Activated naive CD8-positive, alpha-beta T cell treated with anti-CD3 and anti-CD28 coated beads, Interleukin-2, amount 50 U/mL, for 24 hours (primary cell): Measurements from ENCODE around the gene RENBP.

Experiments
- ATAC-seq: fragments of 150-1000 bp; cut with Tn5 transposase; one replicate; pipeline ENCODE4 v1.10.0; 2021
- DNase-seq: peaks from one replicate; pipeline ENCODE4 v3.0.0; 2021
- H3K27ac Mint-ChIP-seq: one replicate; pipeline ENCODE4 v1.8.0; 2021; ENCODE audit warnings: mild to moderate bottlenecking, mixed read lengths
- H3K27me3 Mint-ChIP-seq: one replicate; pipeline ENCODE4 v1.8.0; 2021; ENCODE audit warnings: mixed read lengths
- H3K36me3 Mint-ChIP-seq: one replicate; pipeline ENCODE4 v1.8.0; 2021; ENCODE audit warnings: low read depth, mixed read lengths
- H3K4me1 Mint-ChIP-seq: one replicate; pipeline ENCODE4 v1.8.0; 2021; ENCODE audit warnings: mixed read lengths
- H3K4me3 Mint-ChIP-seq: one replicate; pipeline ENCODE4 v1.8.0; 2021; ENCODE audit warnings: mild to moderate bottlenecking, moderate library complexity, mixed read lengths
- H3K9me3 Mint-ChIP-seq: one replicate; pipeline ENCODE4 v1.8.0; 2021; ENCODE audit warnings: mixed read lengths

The RENBP gene

GRCh38 chrX:153927672-153927921 lies 16.8 kb downstream of the RENBP start:
- Mint-ChIP-seq H3K4me1 (peaks cover 31% of the 10 kb centered on the region), H3K27ac (peak overlapping the region; percentile 93), H3K36me3 (peaks cover 14% of the 10 kb centered on the region), H3K4me3 (peak overlapping the region; percentile 84), H3K9me3 (no peaks in the 10 kb centered on the region), H3K27me3 (no peaks in the 10 kb centered on the region)
- no peak for DNase-seq
- ATAC-seq, result no peak

GRCh38 chrX:153926858-153927671 lies 17.4 kb downstream of the RENBP start:
- H3K36me3 Mint-ChIP-seq, result peaks cover 14% of the 10 kb centered on the region
- peak overlapping the region; percentile 93 for H3K27ac Mint-ChIP-seq
- H3K4me1 Mint-ChIP-seq, result peaks cover 35% of the 10 kb centered on the region
- ATAC-seq (peak; percentile 42), DNase-seq (peak; percentile 72)
- H3K27me3 Mint-ChIP-seq, result no peaks in the 10 kb centered on the region
- H3K9me3 Mint-ChIP-seq, result no peaks in the 10 kb centered on the region
- peak overlapping the region; percentile 84 for H3K4me3 Mint-ChIP-seq

- no peaks in the 10 kb centered on the region for H3K9me3 Mint-ChIP-seq
- DNase-seq, result no peak
- H3K4me1 Mint-ChIP-seq, result peaks cover 34% of the 10 kb centered on the region
- H3K4me3 Mint-ChIP-seq, result peak overlapping the region; percentile 84
- H3K27me3 Mint-ChIP-seq, result no peaks in the 10 kb centered on the region
- no peak for ATAC-seq
- H3K27ac Mint-ChIP-seq, result peak overlapping the region; percentile 93
- peaks cover 14% of the 10 kb centered on the region for H3K36me3 Mint-ChIP-seq
Measured at GRCh38 chrX:153926552-153926857, 17.9 kb downstream of the RENBP start.

GRCh38 chrX:153925739-153926551 lies 18.5 kb downstream of the RENBP start, which contains the start of gene ARHGAP4:
ARHGAP4 (minus strand) TSS chrX:153926264; CDS start chrX:153926202, 62 bp downstream.
- peaks cover 32% of the 10 kb centered on the region for H3K4me1 Mint-ChIP-seq
- no peaks in the 10 kb centered on the region for H3K9me3 Mint-ChIP-seq
- peaks cover 14% of the 10 kb centered on the region for H3K36me3 Mint-ChIP-seq
- H3K27ac Mint-ChIP-seq, result peak within 1 kb of the TSS; percentile 96
- ATAC-seq (peak; percentile 5), DNase-seq (peak; percentile 60)
- peak within 1 kb of the TSS; percentile 90 for H3K4me3 Mint-ChIP-seq
- no peaks in the 10 kb centered on the region for H3K27me3 Mint-ChIP-seq

- H3K36me3 Mint-ChIP-seq, result peaks cover 13% of the 10 kb centered on the region
Measured at GRCh38 chrX:153925387-153925738, 19.1 kb downstream of the RENBP start.

GRCh38 chrX:153924149-153924861 lies 20.1 kb downstream of the RENBP start:
- H3K4me3 Mint-ChIP-seq, result peak overlapping the region; percentile 90
- ATAC-seq (no peak), DNase-seq (no peak)
- no peaks in the 10 kb centered on the region for H3K9me3 Mint-ChIP-seq
- H3K36me3 Mint-ChIP-seq, result peaks cover 17% of the 10 kb centered on the region
- H3K27me3 Mint-ChIP-seq, result no peaks in the 10 kb centered on the region
- H3K4me1 Mint-ChIP-seq, result peaks cover 30% of the 10 kb centered on the region
- peak overlapping the region; percentile 96 for H3K27ac Mint-ChIP-seq

More at GRCh38 chrX:153925387-153925738, 19.1 kb downstream of the RENBP start:
- DNase-seq (no peak), ATAC-seq (no peak)
- Mint-ChIP-seq H3K4me1 (peaks cover 29% of the 10 kb centered on the region), H3K27me3 (no peaks in the 10 kb centered on the region), H3K27ac (peak overlapping the region; percentile 96), H3K4me3 (peak overlapping the region; percentile 90), H3K9me3 (no peaks in the 10 kb centered on the region)

GRCh38 chrX:153922932-153923857 lies 21.2 kb downstream of the RENBP start:
- Mint-ChIP-seq H3K4me3 (peak overlapping the region; percentile 90), H3K36me3 (peaks cover 12% of the 10 kb centered on the region), H3K27ac (peak overlapping the region; percentile 96), H3K9me3 (no peaks in the 10 kb centered on the region), H3K27me3 (no peaks in the 10 kb centered on the region), H3K4me1 (peaks cover 21% of the 10 kb centered on the region)
- no peak for ATAC-seq
- no peak for DNase-seq

- Mint-ChIP-seq H3K36me3 (peaks cover 18% of the 10 kb centered on the region), H3K27me3 (no peaks in the 10 kb centered on the region), H3K4me1 (peaks cover 21% of the 10 kb centered on the region), H3K9me3 (no peaks in the 10 kb centered on the region), H3K27ac (peak overlapping the region; percentile 76), H3K4me3 (peak overlapping the region; percentile 90)
- DNase-seq, result no peak
- no peak for ATAC-seq
Measured at GRCh38 chrX:153921511-153922446, 22.7 kb downstream of the RENBP start.

GRCh38 chrX:153921070-153921469 lies 23.4 kb downstream of the RENBP start:
- Mint-ChIP-seq H3K9me3 (no peaks in the 10 kb centered on the region), H3K27ac (no peak overlapping the region), H3K4me3 (no peak overlapping the region), H3K36me3 (peaks cover 19% of the 10 kb centered on the region), H3K27me3 (no peaks in the 10 kb centered on the region), H3K4me1 (peaks cover 21% of the 10 kb centered on the region)
- ATAC-seq (no peak), DNase-seq (no peak)

GRCh38 chrX:153920546-153920945 lies 23.9 kb downstream of the RENBP start:
- Mint-ChIP-seq H3K27me3 (no peaks in the 10 kb centered on the region), H3K27ac (no peak overlapping the region), H3K4me3 (no peak overlapping the region), H3K4me1 (peaks cover 21% of the 10 kb centered on the region), H3K36me3 (peaks cover 24% of the 10 kb centered on the region), H3K9me3 (no peaks in the 10 kb centered on the region)
- ATAC-seq, result no peak
- DNase-seq, result no peak

- H3K27me3 Mint-ChIP-seq, result no peaks in the 10 kb centered on the region
- H3K4me1 Mint-ChIP-seq, result peaks cover 20% of the 10 kb centered on the region
- no peak for ATAC-seq
- H3K36me3 Mint-ChIP-seq, result peaks cover 28% of the 10 kb centered on the region
- no peak overlapping the region for H3K4me3 Mint-ChIP-seq
- DNase-seq, result no peak
- no peaks in the 10 kb centered on the region for H3K9me3 Mint-ChIP-seq
- no peak overlapping the region for H3K27ac Mint-ChIP-seq
Measured at GRCh38 chrX:153919281-153919680, 25.2 kb downstream of the RENBP start.

GRCh38 chrX:153917869-153918268 lies 26.6 kb downstream of the RENBP start:
- ATAC-seq (no peak), DNase-seq (no peak)
- no peak overlapping the region for H3K4me3 Mint-ChIP-seq
- no peaks in the 10 kb centered on the region for H3K27me3 Mint-ChIP-seq
- H3K9me3 Mint-ChIP-seq, result no peaks in the 10 kb centered on the region
- H3K4me1 Mint-ChIP-seq, result peaks cover 11% of the 10 kb centered on the region
- peaks cover 23% of the 10 kb centered on the region for H3K36me3 Mint-ChIP-seq
- no peak overlapping the region for H3K27ac Mint-ChIP-seq

GRCh38 chrX:153913701-153914100 lies 30.7 kb downstream of the RENBP start:
- Mint-ChIP-seq H3K4me3 (no peak overlapping the region), H3K36me3 (peaks cover 22% of the 10 kb centered on the region), H3K27me3 (no peaks in the 10 kb centered on the region), H3K9me3 (no peaks in the 10 kb centered on the region), H3K27ac (no peak overlapping the region), H3K4me1 (peaks cover 4% of the 10 kb centered on the region)
- ATAC-seq (no peak), DNase-seq (no peak)
